Effector CD8-positive, alpha-beta T cell (primary cell): ENCODE data around the gene STARD3.
A peak's percentile ranks its signal among the peaks of the same experiment; 100 is the strongest.

Experiments used
- DNase-seq: peaks from one replicate; lab custom pipeline; 2025; lab: John Stamatoyannopoulos, UW

The STARD3 gene

GRCh38 chr17:39639043-39639442 lies 2.1 kb downstream of the STARD3 start:
- DNase-seq: no peak

GRCh38 chr17:39639566-39640458 lies 2.9 kb downstream of the STARD3 start:
- no peak for DNase-seq

GRCh38 chr17:39640591-39641031 lies 3.7 kb downstream of the STARD3 start:
- DNase-seq: no peak

GRCh38 chr17:39641097-39641496 lies 4.2 kb downstream of the STARD3 start:
- DNase-seq: no peak

- DNase-seq: no peak
These were observed 4.9 kb downstream of the STARD3 start for GRCh38 chr17:39641883-39642282.

GRCh38 chr17:39642291-39643074 lies 5.5 kb downstream of the STARD3 start:
- no peak for DNase-seq

GRCh38 chr17:39643271-39643670 lies 6.3 kb downstream of the STARD3 start:
- no peak for DNase-seq

GRCh38 chr17:39647256-39647655 lies 10.3 kb downstream of the STARD3 start:
- DNase-seq: no peak

- no peak for DNase-seq
These were observed 11.8 kb downstream of the STARD3 start for GRCh38 chr17:39648616-39649366.

- DNase-seq: no peak
These were observed 13.2 kb downstream of the STARD3 start for GRCh38 chr17:39650121-39650579.

- DNase-seq: no peak
These were observed 15.1 kb downstream of the STARD3 start for GRCh38 chr17:39651923-39652586.

- DNase-seq: no peak
These were observed 15.8 kb downstream of the STARD3 start for GRCh38 chr17:39652587-39653315.

GRCh38 chr17:39653316-39653661 lies 16.3 kb downstream of the STARD3 start:
- no peak for DNase-seq

- DNase-seq: peak; percentile 71
These were observed 16.9 kb downstream of the STARD3 start for GRCh38 chr17:39653662-39654331.

GRCh38 chr17:39655105-39655504 lies 18.2 kb downstream of the STARD3 start:
- no peak for DNase-seq

- no peak for DNase-seq
These were observed 21.4 kb downstream of the STARD3 start for GRCh38 chr17:39658346-39658745.

- DNase-seq: no peak
These were observed 21.8 kb downstream of the STARD3 start for GRCh38 chr17:39658760-39659159.

- DNase-seq: no peak
These were observed 22.5 kb downstream of the STARD3 start for GRCh38 chr17:39659279-39660010.

- no peak for DNase-seq
These were observed 23.0 kb downstream of the STARD3 start for GRCh38 chr17:39660011-39660360.
